Karpas-422 (cell line): Measurements from ENCODE around the gene NELFE. TPM values are rescaled to one million over a fixed set of nuclear protein-coding genes. Genes with fewer than 3 reads are reported as not detected.
A peak's percentile ranks its signal among the peaks of the same experiment; 100 is the strongest.
"Not testable (repeated sequence)": the region's sequence is repeated elsewhere in the genome, so short reads cannot be mapped to it uniquely, and the experiment has no call there.

ENCODE experiments used
- DNase-seq: peaks from one replicate; pipeline ENCODE4 v3.0.0-alpha.2; 2015
- H2AFZ ChIP-seq: fragments of 200-600 bp; sonication (generic); 2 replicates; pipeline ENCODE4 v1.6.1; 2014; ENCODE audit warnings: antibody characterized with exemption, low read length, mixed read lengths
- H3K27ac ChIP-seq: fragments of 200-600 bp; sonication (generic); 2 replicates; pipeline ENCODE4 v1.5.1; 2014; ENCODE audit warnings: mild to moderate bottlenecking, low read length, moderate library complexity
- H3K27me3 ChIP-seq: fragments of 200-600 bp; sonication (generic); 2 replicates; pipeline ENCODE4 v1.6.1; 2014; ENCODE audit warnings: low read length, mixed read lengths
- H3K36me3 ChIP-seq: fragments of 200-600 bp; sonication (generic); 2 replicates; pipeline ENCODE4 v1.6.1; 2014; ENCODE audit warnings: low read length, mixed read lengths; ENCODE audit not compliant: insufficient read depth
- H3K4me1 ChIP-seq: fragments of 200-600 bp; sonication (generic); 2 replicates; pipeline ENCODE4 v1.6.1; 2014; ENCODE audit warnings: mild to moderate bottlenecking, low read length, mixed read lengths
- H3K4me2 ChIP-seq: fragments of 200-600 bp; sonication (generic); 2 replicates; pipeline ENCODE4 v1.6.1; 2014; ENCODE audit warnings: low read length, low read depth, mild to moderate bottlenecking; ENCODE audit not compliant: poor library complexity, severe bottlenecking
- H3K4me3 ChIP-seq: fragments of 200-600 bp; sonication (generic); 2 replicates; pipeline ENCODE4 v1.5.1; 2014; ENCODE audit warnings: mild to moderate bottlenecking, antibody characterized with exemption, low read length, mixed read lengths
- H3K79me2 ChIP-seq: fragments of 200-600 bp; sonication (generic); 2 replicates; pipeline ENCODE4 v1.6.1; 2014; ENCODE audit warnings: mild to moderate bottlenecking, low read length, mixed read lengths
- H3K9ac ChIP-seq: fragments of 200-600 bp; sonication (generic); 2 replicates; pipeline ENCODE4 v1.6.0; 2014; ENCODE audit warnings: low read length
- H3K9me2 ChIP-seq: fragments of 200-600 bp; sonication (generic), shearing (Covaris generic); replicated peaks from 2 replicates; pipeline ENCODE4 v1.6.0; 2014; ENCODE audit warnings: mild to moderate bottlenecking, low read length, moderate library complexity; ENCODE audit not compliant: insufficient read depth
- H3K9me3 ChIP-seq: fragments of 300-700, 200-600 bp; sonication (generic); 2 replicates; pipeline ENCODE4 v1.6.1; 2014; ENCODE audit warnings: low read length, mixed read lengths
- H4K20me1 ChIP-seq: fragments of 200-600 bp; sonication (generic); 2 replicates; pipeline ENCODE4 v1.6.1; 2014; ENCODE audit warnings: mild to moderate bottlenecking, antibody characterized with exemption, low read length, low read depth; ENCODE audit not compliant: insufficient read depth
- total RNA-seq: library from RNA; depleted of rRNA; stranded (reverse); fragments of >200 nt; shearing (Covaris generic); gene quantifications from 2 replicates; pipeline ENCODE4 v1.2.3, GENCODE V29; 2014; ENCODE audit warnings: low replicate concordance

The NELFE gene
- total RNA-seq, 1 experiment from 2014 or later, result 56.3 TPM

DNA sequence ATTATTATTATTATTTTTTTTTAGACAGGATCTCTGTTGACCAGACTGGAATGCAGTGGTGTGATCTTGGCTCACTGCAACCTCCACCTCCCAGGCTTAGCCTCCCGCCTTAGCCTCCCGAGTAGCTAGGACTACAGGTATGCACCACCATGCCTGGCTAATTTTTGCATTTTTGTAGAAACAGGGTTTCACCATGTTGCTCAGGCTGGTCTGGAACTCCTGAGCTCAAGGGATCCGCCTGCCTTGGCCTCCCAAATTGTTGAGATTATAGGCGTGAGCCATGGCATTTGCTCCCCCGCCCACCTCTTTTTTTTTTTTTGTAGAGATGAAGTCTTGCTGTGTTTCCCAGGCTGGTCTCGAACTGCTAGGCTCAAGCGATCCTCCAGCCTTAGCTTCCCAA is 49.5 kb downstream of the NELFE start:
- H3K4me2 ChIP-seq, H3K9me2 ChIP-seq, H3K4me3 ChIP-seq, H3K27me3 ChIP-seq, H3K27ac ChIP-seq, H3K4me1 ChIP-seq, H4K20me1 ChIP-seq, H2AFZ ChIP-seq, H3K9me3 ChIP-seq, DNase-seq, H3K36me3 ChIP-seq, H3K9ac ChIP-seq, H3K79me2 ChIP-seq: not testable (repeated sequence)

- H4K20me1 ChIP-seq, result no peaks in the 10 kb centered on the region
- H3K27ac ChIP-seq, result no peak overlapping the region
- H2AFZ ChIP-seq, result no peak overlapping the region
- no peaks in the 10 kb centered on the region for H3K9me2 ChIP-seq
- no peaks in the 10 kb centered on the region for H3K27me3 ChIP-seq
- no peaks in the 10 kb centered on the region for H3K36me3 ChIP-seq
- no peaks in the 10 kb centered on the region for H3K9me3 ChIP-seq
- no peak overlapping the region for H3K4me3 ChIP-seq
- DNase-seq, result no peak
- no peak overlapping the region for H3K4me2 ChIP-seq
- no peak overlapping the region for H3K9ac ChIP-seq
- no peaks in the 10 kb centered on the region for H3K4me1 ChIP-seq
- H3K79me2 ChIP-seq, result no peaks in the 10 kb centered on the region
Observed at GRCh38 chr6:31908791-31909190, 50.0 kb downstream of the NELFE start.

GRCh38 chr6:31908255-31908654 is 50.5 kb downstream of the NELFE start:
- H3K4me2 ChIP-seq, H3K27me3 ChIP-seq, H2AFZ ChIP-seq, H3K79me2 ChIP-seq, H4K20me1 ChIP-seq, H3K4me1 ChIP-seq, H3K9ac ChIP-seq, DNase-seq, H3K27ac ChIP-seq, H3K9me3 ChIP-seq, H3K9me2 ChIP-seq, H3K36me3 ChIP-seq, H3K4me3 ChIP-seq: not testable (repeated sequence)

GRCh38 chr6:31907158-31907813 is 51.5 kb downstream of the NELFE start:
- H2AFZ ChIP-seq, result no peak overlapping the region
- H3K27ac ChIP-seq, result no peak overlapping the region
- H3K9me2 ChIP-seq, result no peaks in the 10 kb centered on the region
- no peak overlapping the region for H3K9ac ChIP-seq
- H3K9me3 ChIP-seq, result no peaks in the 10 kb centered on the region
- H3K4me2 ChIP-seq, result no peak overlapping the region
- peaks cover 4% of the 10 kb centered on the region for H3K4me1 ChIP-seq
- no peaks in the 10 kb centered on the region for H3K79me2 ChIP-seq
- no peaks in the 10 kb centered on the region for H4K20me1 ChIP-seq
- H3K27me3 ChIP-seq, result no peaks in the 10 kb centered on the region
- no peak overlapping the region for H3K4me3 ChIP-seq
- H3K36me3 ChIP-seq, result no peaks in the 10 kb centered on the region
- DNase-seq, result peak; percentile 56

GRCh38 chr6:31906727-31907126 is 52.0 kb downstream of the NELFE start:
- not testable (repeated sequence) for H2AFZ ChIP-seq, H3K4me1 ChIP-seq, H3K4me2 ChIP-seq, H3K36me3 ChIP-seq, H3K4me3 ChIP-seq, DNase-seq, H4K20me1 ChIP-seq, H3K9ac ChIP-seq, H3K27me3 ChIP-seq, H3K9me3 ChIP-seq, H3K27ac ChIP-seq, H3K9me2 ChIP-seq, H3K79me2 ChIP-seq

DNA sequence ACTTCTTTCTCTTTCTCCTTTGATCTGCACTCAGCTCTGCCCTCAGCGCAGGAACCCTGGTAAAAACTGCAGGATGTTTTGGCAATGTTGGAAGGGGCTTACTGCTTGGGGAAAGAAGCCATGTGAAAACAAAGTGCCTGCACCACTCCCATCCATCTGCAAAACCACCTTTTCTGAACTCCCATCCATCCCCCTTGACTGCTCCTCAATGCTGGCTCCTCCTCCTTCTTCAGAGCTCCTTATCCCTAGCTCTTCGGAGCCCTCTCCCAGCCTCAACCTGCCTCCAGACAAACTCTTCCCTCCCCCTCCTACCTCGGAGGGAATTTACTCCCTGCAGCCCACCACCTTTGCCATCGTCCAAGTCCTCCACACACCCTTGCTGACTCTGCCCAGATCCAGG is 52.6 kb downstream of the NELFE start:
- Histone ChIP-seq H3K27ac (no peak overlapping the region), H3K79me2 (no peaks in the 10 kb centered on the region), H4K20me1 (no peaks in the 10 kb centered on the region), H3K27me3 (no peaks in the 10 kb centered on the region), H3K4me1 (peaks cover 8% of the 10 kb centered on the region), H3K4me2 (no peak overlapping the region), H2AFZ (no peak overlapping the region), H3K4me3 (no peak overlapping the region), H3K9me2 (no peaks in the 10 kb centered on the region), H3K9me3 (no peaks in the 10 kb centered on the region), H3K9ac (no peak overlapping the region), H3K36me3 (no peaks in the 10 kb centered on the region)
- DNase-seq, result no peak

DNA sequence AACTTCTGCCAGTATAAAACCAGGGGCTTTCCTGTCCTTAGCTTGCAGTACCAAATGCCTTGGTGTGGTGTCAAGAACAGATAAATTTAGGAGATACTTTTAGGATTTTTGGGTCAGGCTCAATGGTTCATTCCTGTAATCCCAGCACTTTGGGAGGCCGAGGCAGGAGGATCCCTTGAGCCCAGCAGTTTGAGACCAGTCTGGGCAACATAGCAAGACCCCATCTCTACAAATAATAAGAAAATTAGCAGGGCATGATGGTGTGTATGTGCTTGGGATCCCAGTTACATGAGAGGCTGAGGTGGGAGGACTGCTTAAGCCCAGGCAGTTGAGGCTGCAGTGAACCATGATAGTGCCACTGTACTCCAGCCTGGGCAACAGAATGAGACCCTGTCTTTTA is 53.7 kb downstream of the NELFE start:
- no peaks in the 10 kb centered on the region for H3K36me3 ChIP-seq
- H3K79me2 ChIP-seq, result no peaks in the 10 kb centered on the region; the same call in 1 of the 2 replicates
- H2AFZ ChIP-seq, result no peak overlapping the region
- no peaks in the 10 kb centered on the region for H3K9me2 ChIP-seq
- H3K9ac ChIP-seq, result no peak overlapping the region
- H3K4me1 ChIP-seq, result peaks cover 15% of the 10 kb centered on the region
- H3K27ac ChIP-seq, result no peak overlapping the region
- H3K4me2 ChIP-seq, result no peak overlapping the region
- H4K20me1 ChIP-seq, result no peaks in the 10 kb centered on the region
- no peaks in the 10 kb centered on the region for H3K9me3 ChIP-seq
- H3K4me3 ChIP-seq, result no peak overlapping the region
- H3K27me3 ChIP-seq, result no peaks in the 10 kb centered on the region
- no peak for DNase-seq

DNA sequence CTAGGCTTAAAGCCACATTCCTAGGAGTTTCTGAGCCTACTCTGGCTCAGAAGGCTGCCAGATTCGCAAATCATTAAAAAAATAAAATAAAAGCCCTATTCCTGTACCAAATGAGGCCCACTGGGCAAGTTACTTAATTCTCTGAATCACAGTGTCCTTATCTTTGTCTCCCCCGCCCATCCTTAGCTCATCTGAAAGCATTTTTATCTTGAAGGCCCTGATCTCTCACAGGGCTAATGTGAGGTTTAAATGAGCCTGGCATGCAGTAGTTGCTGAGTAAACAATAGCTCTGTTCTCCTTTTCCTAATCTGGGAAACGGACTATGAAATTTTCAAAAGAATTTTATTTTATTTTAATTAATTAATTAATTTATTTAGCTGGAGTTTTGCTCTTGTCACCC is 54.8 kb downstream of the NELFE start:
- H3K4me2 ChIP-seq, result no peak overlapping the region
- no peak overlapping the region for H2AFZ ChIP-seq
- no peaks in the 10 kb centered on the region for H3K27me3 ChIP-seq
- no peaks in the 10 kb centered on the region for H3K36me3 ChIP-seq
- no peaks in the 10 kb centered on the region for H4K20me1 ChIP-seq
- H3K4me3 ChIP-seq, result no peak overlapping the region
- DNase-seq, result no peak
- H3K27ac ChIP-seq, result no peak overlapping the region
- no peaks in the 10 kb centered on the region for H3K9me3 ChIP-seq
- peaks cover 26% of the 10 kb centered on the region for H3K4me1 ChIP-seq
- H3K79me2 ChIP-seq, result no peaks in the 10 kb centered on the region; the same call in 1 of the 2 replicates
- H3K9ac ChIP-seq, result no peak overlapping the region
- no peaks in the 10 kb centered on the region for H3K9me2 ChIP-seq
